Loucy (cell line): ENCODE measurements around the gene STK4.
A peak's percentile ranks its signal among the peaks of the same experiment; 100 is the strongest.
"Not testable (repeated sequence)": the region's sequence is repeated elsewhere in the genome, so short reads cannot be mapped to it uniquely, and the experiment has no call there.

ENCODE experiments used
- H2AFZ ChIP-seq: fragments of 200-600 bp; sonication (generic); 2 replicates; pipeline ENCODE4 v1.6.0; 2016; ENCODE audit warnings: antibody characterized with exemption, mild to moderate bottlenecking, low read length, moderate library complexity
- H3F3A ChIP-seq: fragments of 200-600 bp; 2 replicates; pipeline ENCODE4 v1.6.0; 2016; ENCODE audit warnings: antibody characterized with exemption, low read depth, mild to moderate bottlenecking
- H3K27me3 ChIP-seq: fragments of 200-600 bp; sonication (generic); 2 replicates; pipeline ENCODE4 v1.6.1; 2014; ENCODE audit warnings: low read length, mild to moderate bottlenecking; ENCODE audit not compliant: insufficient read depth, poor library complexity, severe bottlenecking
- H3K36me3 ChIP-seq: fragments of 200-600 bp; sonication (generic); 2 replicates; pipeline ENCODE4 v1.6.1; 2016; ENCODE audit warnings: low read length; ENCODE audit not compliant: insufficient read depth
- H3K4me1 ChIP-seq: fragments of 200-600 bp; sonication (generic); 2 replicates; pipeline ENCODE4 v1.5.1; 2014; ENCODE audit warnings: low read length, mild to moderate bottlenecking; ENCODE audit not compliant: insufficient read depth, poor library complexity, severe bottlenecking
- H3K4me2 ChIP-seq: fragments of 200-600 bp; sonication (generic); 2 replicates; pipeline ENCODE4 v1.6.0; 2014; ENCODE audit warnings: antibody characterized with exemption, low read length, low read depth, mild to moderate bottlenecking; ENCODE audit not compliant: poor library complexity, severe bottlenecking
- H3K4me3 ChIP-seq: fragments of 200-600 bp; sonication (generic); 2 replicates; pipeline ENCODE4 v1.5.1; 2014; ENCODE audit warnings: low read length, mild to moderate bottlenecking, mixed read lengths; ENCODE audit not compliant: poor library complexity, severe bottlenecking
- H3K79me2 ChIP-seq: fragments of 200-600 bp; sonication (generic); 2 replicates; pipeline ENCODE4 v1.6.1; 2014; ENCODE audit warnings: low read length; ENCODE audit not compliant: insufficient read depth
- H3K9ac ChIP-seq: fragments of 200-600 bp; sonication (generic); 2 replicates; pipeline ENCODE4 v1.6.0; 2014; ENCODE audit warnings: mild to moderate bottlenecking, low read depth, low read length, moderate library complexity; ENCODE audit not compliant: poor library complexity, severe bottlenecking
- H3K9me2 ChIP-seq: fragments of 200-600 bp; sonication (generic); replicated peaks from 2 replicates; pipeline ENCODE4 v1.6.1; 2016; ENCODE audit warnings: low read depth, low read length, mixed read lengths
- H3K9me3 ChIP-seq: fragments of 200-600 bp; sonication (generic); 2 replicates; pipeline ENCODE4 v1.6.1; 2014; ENCODE audit warnings: mild to moderate bottlenecking, antibody characterized with exemption, low read length, low read depth; ENCODE audit not compliant: insufficient read depth
- H4K20me1 ChIP-seq: fragments of 200-600 bp; sonication (generic); 2 replicates; pipeline ENCODE4 v1.6.0; 2014; ENCODE audit warnings: antibody characterized with exemption, low read length, mild to moderate bottlenecking; ENCODE audit not compliant: insufficient read depth, poor library complexity, severe bottlenecking
- CTCF ChIP-seq: fragments of 200-600 bp; sonication (generic); conservative IDR thresholded peaks from 2 replicates; pipeline ENCODE4 v1.5.1; 2014; ENCODE audit warnings: mild to moderate bottlenecking, antibody characterized with exemption, low read length
- EZH2phosphoT487 ChIP-seq: fragments of 200-600 bp; IDR thresholded peaks from 2 replicates; pipeline ENCODE4 v1.6.1; 2018; ENCODE audit warnings: antibody characterized with exemption, mild to moderate bottlenecking, moderate library complexity, borderline replicate concordance

Gene STK4

DNA sequence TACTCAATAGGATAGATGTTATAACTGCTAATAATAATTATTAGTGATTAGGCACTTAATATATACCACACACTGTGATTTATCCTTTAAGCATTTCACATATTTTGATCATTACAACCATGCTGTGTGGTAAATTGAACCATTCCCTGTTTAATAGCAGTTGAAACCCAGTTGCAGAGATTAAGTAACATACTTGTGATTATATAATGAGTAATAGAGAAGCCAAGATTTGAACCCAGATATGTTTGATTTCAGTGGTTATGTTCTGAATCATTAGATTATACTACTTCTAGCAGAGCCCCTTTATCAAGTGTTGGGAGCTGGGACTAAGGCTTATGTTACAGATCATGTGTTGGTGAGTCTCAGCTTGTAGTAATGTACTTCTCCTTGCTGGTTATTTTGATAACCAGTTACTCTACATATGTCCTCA, 44.1 kb downstream of the STK4 start:
- Histone ChIP-seq H3F3A (no peaks in the 10 kb centered on the region), H3K4me2 (no peak overlapping the region), H4K20me1 (peaks cover 4% of the 10 kb centered on the region), H3K4me3 (no peak overlapping the region), H3K4me1 (no peaks in the 10 kb centered on the region), H3K9me2 (no peaks in the 10 kb centered on the region), H2AFZ (no peak overlapping the region), H3K9me3 (no peaks in the 10 kb centered on the region), H3K9ac (no peak overlapping the region), H3K79me2 (no peaks in the 10 kb centered on the region), H3K27me3 (no peaks in the 10 kb centered on the region), H3K36me3 (peaks cover 62% of the 10 kb centered on the region; the same call in 1 of the 2 replicates)
- TF ChIP-seq CTCF = no peak
- no peak for TF ChIP-seq EZH2phosphoT487

- Histone ChIP-seq H3K4me1 (no peaks in the 10 kb centered on the region), H3K9ac (no peak overlapping the region), H3K36me3 (peaks cover 69% of the 10 kb centered on the region; the same call in 1 of the 2 replicates), H3K9me2 (no peaks in the 10 kb centered on the region), H3K27me3 (no peaks in the 10 kb centered on the region), H4K20me1 (peaks cover 4% of the 10 kb centered on the region), H3F3A (no peaks in the 10 kb centered on the region), H3K79me2 (no peaks in the 10 kb centered on the region), H3K4me2 (no peak overlapping the region), H3K9me3 (no peaks in the 10 kb centered on the region), H3K4me3 (no peak overlapping the region), H2AFZ (no peak overlapping the region)
- TF ChIP-seq CTCF (peak; percentile 89), EZH2phosphoT487 (no peak)
Observed at GRCh38 chr20:45011108-45011526, 44.8 kb downstream of the STK4 start.

GRCh38 chr20:45012682-45013302, 46.5 kb downstream of the STK4 start:
- Histone ChIP-seq H3K9me3 (no peaks in the 10 kb centered on the region), H3K27me3 (no peaks in the 10 kb centered on the region), H3K9me2 (no peaks in the 10 kb centered on the region), H3K4me2 (no peak overlapping the region), H3F3A (no peaks in the 10 kb centered on the region), H3K4me3 (no peak overlapping the region), H2AFZ (no peak overlapping the region), H3K4me1 (no peaks in the 10 kb centered on the region), H3K9ac (no peak overlapping the region), H4K20me1 (peaks cover 4% of the 10 kb centered on the region), H3K36me3 (peaks cover 64% of the 10 kb centered on the region; the same call in 1 of the 2 replicates), H3K79me2 (no peaks in the 10 kb centered on the region)
- TF ChIP-seq EZH2phosphoT487 (no peak), CTCF (no peak)

DNA sequence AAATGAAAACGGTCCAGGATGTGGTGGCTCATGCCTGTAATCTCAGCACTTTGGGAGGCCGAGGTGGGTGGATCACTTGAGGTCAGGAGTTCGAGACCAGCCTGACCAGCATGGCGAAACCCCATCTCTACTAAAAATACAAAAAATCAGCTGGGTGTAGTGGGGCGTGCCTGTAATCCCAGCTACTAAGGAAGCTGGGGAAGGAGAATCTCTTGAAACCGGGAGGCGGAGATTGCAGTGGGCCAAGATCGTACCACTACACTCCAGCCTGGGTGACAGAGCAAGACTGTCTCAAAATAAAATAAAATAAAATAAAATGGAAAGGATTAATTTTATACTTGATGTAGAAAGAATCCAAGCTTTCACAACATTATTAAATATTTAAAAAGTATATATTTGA, 47.8 kb downstream of the STK4 start:
- H3F3A ChIP-seq, H4K20me1 ChIP-seq, H3K79me2 ChIP-seq, H3K9ac ChIP-seq, H3K9me3 ChIP-seq, H3K4me3 ChIP-seq, H3K4me1 ChIP-seq, H3K4me2 ChIP-seq, H2AFZ ChIP-seq, H3K9me2 ChIP-seq, H3K27me3 ChIP-seq: not testable (repeated sequence)
- H3K36me3 ChIP-seq = peaks cover 58% of the 10 kb centered on the region; the same call in 1 of the 2 replicates
